Psoas muscle (tissue), 8 donors: Measurements from ENCODE around the gene RPL10. TPM values are rescaled to one million over a fixed set of nuclear protein-coding genes. Genes with fewer than 3 reads are reported as not detected.
A peak's percentile ranks its signal among the peaks of the same experiment; 100 is the strongest.

Experiments used
- ATAC-seq, 4 donors: fragments of 200-7000 bp; cut with Tn5 transposase; one replicate each; pipeline ENCODE4 v1.9.1; 2020; ENCODE audit warnings: moderate library complexity in 3 of 4, mild to moderate bottlenecking in 2 of 4
- DNase-seq, 2 donors: peaks; one replicate each; pipeline ENCODE4 v3.0.0-alpha.2; 2020
- H3K27ac ChIP-seq: fragments of 200-600 bp; one replicate; pipeline ENCODE4 v1.8.0; 2022
- H3K27me3 ChIP-seq, 3 donors: fragments of 200-600 bp in 1 of 3; one replicate each; pipeline versions ENCODE4 v1.6.1 to v1.8.0; 2013 to 2022; ENCODE audit warnings: low read length in 2 of 3, mild to moderate bottlenecking in 2 of 3, moderate library complexity in 1 of 3; ENCODE audit not compliant: insufficient read depth in 3 of 3
- H3K36me3 ChIP-seq, 2 donors: fragments of 200-600 bp in 1 of 2; one replicate each; pipeline versions ENCODE4 v1.6.1 to v1.8.0; 2013 to 2022; ENCODE audit warnings: low read depth in 1 of 2, mild to moderate bottlenecking in 1 of 2, moderate library complexity in 1 of 2; ENCODE audit not compliant: insufficient read depth in 1 of 2
- H3K4me1 ChIP-seq: fragments of 200-600 bp; one replicate; pipeline ENCODE4 v1.8.0; 2022
- H3K4me3 ChIP-seq: fragments of 200-600 bp; one replicate; pipeline ENCODE4 v1.8.0; 2022; ENCODE audit warnings: mild to moderate bottlenecking
- H3K9me3 ChIP-seq: fragments of 200-600 bp; one replicate; pipeline ENCODE4 v1.8.0; 2022
- WGBS, 3 donors: extraction: QIAGEN DNeasy Blood & Tissue Kit; methylation state at CpG; one replicate each; pipeline versions ENCODE4 v1.1.6 to v1.1.7; 2013; 5-methylcytosine and 5-hydroxymethylcytosine counted together
- intact Hi-C, 2 donors: fragments of 100-400 bp; cut with DNase I; formaldehyde crosslinking; loops; one replicate each; pipeline versions ENCODE4 v1.11.0 to v1.14.2; 2022
- polyA plus RNA-seq, 3 donors: library from polyadenylated mRNA; stranded (reverse); fragments of 200-250 nt; gene quantifications; one replicate each; pipeline ENCODE4 v1.2.3, GENCODE V29; 2013
- total RNA-seq, 4 donors: library from RNA; stranded (reverse); fragmentation: NEBNext Ultra II Directional in 2 of 4; extraction: Animal tissue kit (Norgen Biotek cat#: 25700) in 2 of 4; gene quantifications; one replicate each; pipeline versions ENCODE4 v1.2.1 to v1.2.4, GENCODE V29; 2021 to 2023
- TF ChIP-seq, protein P1 (sequence below): fragments of 200-600 bp; IDR thresholded peaks from one replicate; pipeline ENCODE4 v1.8.0; 2022; ENCODE audit warnings: antibody characterized with exemption
- donor health status: healthy with polysubstance abuse.
- donor health status: DM: no; HTN: no; CAD: no; lungs with moderate emphysema.
- donor health status: Bipolar disorder and iron deficiency.
- donor health status: healthy.
- donor health status: DM: yes; HTN: yes; CAD: no.
- donor health status: DM: no; HTN: no; CAD: no.
- donor health status: DM: no; HTN: no; CAD: no.
- donor health status: DM: yes; HTN: yes; CAD: no.

The RPL10 gene
- total and polyA plus RNA-seq, 7 donors, result 1,403 to 5,433 (median 2,633) TPM

GRCh38 chrX:154437971-154438893 is 40.1 kb downstream of the RPL10 start:
- no peaks in the 10 kb centered on the region for H3K9me3 ChIP-seq
- no peaks in the 10 kb centered on the region for H3K27me3 ChIP-seq
- no peak overlapping the region for H3K27ac ChIP-seq
- peak overlapping the region; percentile 79 for H3K4me3 ChIP-seq
- TF ChIP-seq, protein P1, sequence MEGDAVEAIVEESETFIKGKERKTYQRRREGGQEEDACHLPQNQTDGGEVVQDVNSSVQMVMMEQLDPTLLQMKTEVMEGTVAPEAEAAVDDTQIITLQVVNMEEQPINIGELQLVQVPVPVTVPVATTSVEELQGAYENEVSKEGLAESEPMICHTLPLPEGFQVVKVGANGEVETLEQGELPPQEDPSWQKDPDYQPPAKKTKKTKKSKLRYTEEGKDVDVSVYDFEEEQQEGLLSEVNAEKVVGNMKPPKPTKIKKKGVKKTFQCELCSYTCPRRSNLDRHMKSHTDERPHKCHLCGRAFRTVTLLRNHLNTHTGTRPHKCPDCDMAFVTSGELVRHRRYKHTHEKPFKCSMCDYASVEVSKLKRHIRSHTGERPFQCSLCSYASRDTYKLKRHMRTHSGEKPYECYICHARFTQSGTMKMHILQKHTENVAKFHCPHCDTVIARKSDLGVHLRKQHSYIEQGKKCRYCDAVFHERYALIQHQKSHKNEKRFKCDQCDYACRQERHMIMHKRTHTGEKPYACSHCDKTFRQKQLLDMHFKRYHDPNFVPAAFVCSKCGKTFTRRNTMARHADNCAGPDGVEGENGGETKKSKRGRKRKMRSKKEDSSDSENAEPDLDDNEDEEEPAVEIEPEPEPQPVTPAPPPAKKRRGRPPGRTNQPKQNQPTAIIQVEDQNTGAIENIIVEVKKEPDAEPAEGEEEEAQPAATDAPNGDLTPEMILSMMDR, result no peak
- ATAC-seq (no peak), DNase-seq (no peak)
- no peaks in the 10 kb centered on the region for H3K4me1 ChIP-seq
- H3K36me3 ChIP-seq, result peaks cover 2 to 32% of the 10 kb centered on the region in 2 donors
- intact Hi-C loops, result no loop called here
- WGBS, 3 donors, result 32 to 55% (median 33%) methylated on average over 20 to 28 of the region's 28 CpGs

DNA sequence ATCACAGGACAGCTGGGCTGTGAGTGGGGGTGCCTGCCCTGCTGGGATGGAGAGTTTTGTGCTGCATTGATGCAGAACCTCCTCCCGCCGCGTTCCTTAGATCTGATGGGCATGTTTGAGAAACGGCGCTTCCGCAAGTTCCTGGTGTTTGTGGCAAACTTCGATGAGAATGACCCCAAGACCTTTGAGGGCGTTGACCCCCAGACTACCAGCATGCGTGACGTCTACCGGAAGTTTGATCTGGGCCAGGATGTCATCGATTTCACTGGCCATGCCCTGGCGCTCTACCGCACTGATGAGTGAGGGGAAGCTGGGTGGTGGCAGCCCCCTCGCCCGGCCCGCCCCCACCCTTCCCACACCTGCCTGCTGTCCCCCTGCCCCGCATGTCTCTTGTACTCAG is 41.7 kb downstream of the RPL10 start:
- intact Hi-C loops, result no loop called here
- H3K27me3 ChIP-seq, result no peaks in the 10 kb centered on the region
- no peaks in the 10 kb centered on the region for H3K9me3 ChIP-seq
- no peak overlapping the region for H3K27ac ChIP-seq
- H3K4me1 ChIP-seq, result peaks cover 2% of the 10 kb centered on the region
- H3K4me3 ChIP-seq, result no peak overlapping the region
- no peak for ATAC-seq
- H3K36me3 ChIP-seq, result peaks cover 2 to 25% of the 10 kb centered on the region in 2 donors
- DNase-seq, result no peak
- TF ChIP-seq, protein P1, result no peak
- 92 to 94% (median 92%) methylated on average over 12 to 18 of the region's 18 CpGs for WGBS, 3 donors

- intact Hi-C loops, result no loop called here
Observed at GRCh38 chrX:154440623-154441357, 42.6 kb downstream of the RPL10 start.

DNA sequence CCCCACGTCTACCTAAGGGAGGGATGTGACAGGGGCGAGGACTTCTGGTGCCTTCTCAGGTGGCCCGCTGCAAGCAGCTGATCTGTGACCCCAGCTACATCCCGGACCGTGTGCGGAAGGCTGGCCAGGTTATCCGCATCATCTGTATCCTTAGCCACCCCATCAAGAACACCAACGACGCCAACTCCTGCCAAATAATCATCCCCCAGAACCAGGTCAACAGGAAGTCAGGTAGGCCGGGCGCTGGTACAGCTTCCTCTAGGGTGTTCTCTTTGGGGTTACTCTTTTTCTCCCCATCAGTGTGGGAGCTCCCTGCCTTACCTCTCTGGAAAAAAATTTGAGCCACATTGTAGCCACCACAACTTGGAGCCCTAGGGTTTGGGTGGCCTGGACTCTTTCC is 43.4 kb downstream of the RPL10 start:
- WGBS, 3 donors, result 86 to 88% (median 88%) methylated on average over 9 to 11 of the region's 11 CpGs

More at GRCh38 chrX:154440623-154441357, 42.6 kb downstream of the RPL10 start:
- Histone ChIP-seq H3K27ac (no peak overlapping the region), H3K9me3 (no peaks in the 10 kb centered on the region), H3K27me3 (no peaks in the 10 kb centered on the region), H3K36me3 (peaks cover 2 to 25% of the 10 kb centered on the region in 2 donors), H3K4me1 (peaks cover 10% of the 10 kb centered on the region), H3K4me3 (no peak overlapping the region)
- ATAC-seq (no peak), DNase-seq (no peak)
- TF ChIP-seq, protein P1, result no peak
- WGBS, 3 donors, result 83 to 86% (median 84%) methylated on average over 15 to 17 of the region's 17 CpGs

More for the DNA sequence above, 43.4 kb downstream of the RPL10 start:
- H3K4me1 ChIP-seq, result peaks cover 10% of the 10 kb centered on the region
- H3K9me3 ChIP-seq, result no peaks in the 10 kb centered on the region
- intact Hi-C loops, result no loop called here
- no peaks in the 10 kb centered on the region for H3K27me3 ChIP-seq
- H3K36me3 ChIP-seq, result peaks cover 2 to 32% of the 10 kb centered on the region in 2 donors
- H3K4me3 ChIP-seq, result no peak overlapping the region
- TF ChIP-seq, protein P1, result no peak
- DNase-seq, result no peak
- no peak for ATAC-seq
- H3K27ac ChIP-seq, result no peak overlapping the region
